ENCODE data around the gene ASMT. TPM values are rescaled to one million over a fixed set of nuclear protein-coding genes. Genes with fewer than 3 reads are reported as not detected.

ASMT gene
- total RNA-seq, 3 donors from 2014 or later, result 0.35 TPM; not detected in 2

- Histone ChIP-seq H3K4me1 (ENCODE audit: low read depth) (peaks cover 7% of the 10 kb centered on the region), H3K4me3 (peak within 1 kb of the TSS; percentile 39), H3K36me3 (ENCODE audit: low read depth) (peaks cover 5% of the 10 kb centered on the region), H3K9me3 (no peaks in the 10 kb centered on the region)
- peak; percentile 96 to 100 (median 97) for DNase-seq
- no peak for TF ChIP-seq CTCF (IDR thresholded peaks at IDR 0.05)
- peak; percentile 98 for ATAC-seq
- intact Hi-C loops (cut with DNase I, micrococcal nuclease), result no loop called here
Observed at GRCh38 chrX:1591102-1591862, 23.6 kb upstream of the ASMT start, which contains the start of gene AKAP17A. Gene AKAP17A, plus strand, starts transcription at chrX:1591604. Its CDS starts 1,859 bp downstream, at chrX:1593463.

- Histone ChIP-seq H3K4me3 (peak overlapping the region; percentile 39), H3K36me3 (ENCODE audit: low read depth) (peaks cover 5% of the 10 kb centered on the region), H3K4me1 (ENCODE audit: low read depth) (peaks cover 7% of the 10 kb centered on the region), H3K9me3 (no peaks in the 10 kb centered on the region)
- intact Hi-C loops (cut with DNase I, micrococcal nuclease), result no loop called here
- no peak for TF ChIP-seq CTCF (IDR thresholded peaks at IDR 0.05)
- ATAC-seq, result peak; percentile 46
- DNase-seq, result peak in 2 of 3 donors; percentile 60 to 72
Observed at GRCh38 chrX:1591863-1592469, 22.9 kb upstream of the ASMT start.

GRCh38 chrX:1592470-1593142 lies 22.3 kb upstream of the ASMT start:
- H3K4me1 ChIP-seq (ENCODE audit: low read depth), result peaks cover 7% of the 10 kb centered on the region
- peak overlapping the region; percentile 39 for H3K4me3 ChIP-seq
- H3K36me3 ChIP-seq (ENCODE audit: low read depth), result peaks cover 5% of the 10 kb centered on the region
- no peaks in the 10 kb centered on the region for H3K9me3 ChIP-seq
- TF ChIP-seq CTCF (IDR thresholded peaks at IDR 0.05), result no peak
- intact Hi-C loops (cut with DNase I, micrococcal nuclease), result no loop called here
- ATAC-seq, result peak; percentile 24
- peak; percentile 37 to 71 (median 53) for DNase-seq

GRCh38 chrX:1593286-1594271 lies 21.3 kb upstream of the ASMT start:
- intact Hi-C loops (cut with DNase I, micrococcal nuclease), result no loop called here
- H3K4me3 ChIP-seq, result no peak overlapping the region
- H3K4me1 ChIP-seq (ENCODE audit: low read depth), result peaks cover 7% of the 10 kb centered on the region
- no peak for TF ChIP-seq CTCF (IDR thresholded peaks at IDR 0.05)
- ATAC-seq, result no peak
- no peaks in the 10 kb centered on the region for H3K9me3 ChIP-seq
- peak in 1 of 3 donors; percentile 59 for DNase-seq
- peaks cover 5% of the 10 kb centered on the region for H3K36me3 ChIP-seq (ENCODE audit: low read depth)

- intact Hi-C loops (cut with DNase I, micrococcal nuclease), result no loop called here
- H3K36me3 ChIP-seq (ENCODE audit: low read depth), result peaks cover 22% of the 10 kb centered on the region
- H3K4me1 ChIP-seq (ENCODE audit: low read depth), result peaks cover 7% of the 10 kb centered on the region
- no peak for TF ChIP-seq CTCF (IDR thresholded peaks at IDR 0.05)
- ATAC-seq (no peak), DNase-seq (peak in 1 of 3 donors; percentile 27)
- no peaks in the 10 kb centered on the region for H3K9me3 ChIP-seq
- H3K4me3 ChIP-seq, result no peak overlapping the region
Observed at GRCh38 chrX:1595711-1596060, 19.2 kb upstream of the ASMT start.

Data from mucosa of descending colon (tissue), 3 donors.